Stimulated activated CD4-positive, alpha-beta T cell treated with anti-CD3 and anti-CD28 coated beads, Interleukin-1b, Interleukin-23, amount 100 ng/mL, for 24 hours (primary cell): ENCODE data around the gene NRROS.
"Not testable (repeated sequence)": the region's sequence is repeated elsewhere in the genome, so short reads cannot be mapped to it uniquely, and the experiment has no call there.

Experiments
- DNase-seq, 4 experiments: peaks; one replicate each; pipeline ENCODE4 v3.0.0-alpha.2; 2020; ENCODE audit warnings: low read depth in 4 of 4, low spot score in 1 of 4

Gene NRROS

GRCh38 chr3:196639483-196640296 lies at the start of gene NRROS:
NRROS (plus strand) TSS chr3:196639694; CDS start chr3:196654540, 14,846 bp downstream.
- DNase-seq = peak in 3 of 4 experiments; percentile 40 to 65 (median 45)

GRCh38 chr3:196590279-196590678 lies 49.2 kb upstream of the NRROS start:
- no peak for DNase-seq

- DNase-seq = no peak
These were observed 43.1 kb upstream of the NRROS start for GRCh38 chr3:196596355-196596754.

- peak in 1 of 4 experiments; percentile 7 for DNase-seq
These were observed 41.3 kb upstream of the NRROS start for GRCh38 chr3:196597971-196598733.

- no peak for DNase-seq
These were observed 39.8 kb upstream of the NRROS start for GRCh38 chr3:196599734-196600128.

- no peak for DNase-seq
These were observed 39.1 kb upstream of the NRROS start for GRCh38 chr3:196600359-196600758.

- no peak for DNase-seq
These were observed 36.8 kb upstream of the NRROS start for GRCh38 chr3:196602673-196603072.

- no peak for DNase-seq
These were observed 35.8 kb upstream of the NRROS start for GRCh38 chr3:196603683-196604082.

- peak in 2 of 4 experiments; percentile 33 for DNase-seq
These were observed 34.9 kb upstream of the NRROS start for GRCh38 chr3:196604548-196604947.

- DNase-seq = no peak
These were observed 30.8 kb upstream of the NRROS start for GRCh38 chr3:196608693-196609092.

GRCh38 chr3:196609343-196609775 lies 30.1 kb upstream of the NRROS start:
- peak; percentile 93 to 98 (median 94) for DNase-seq

GRCh38 chr3:196609805-196610515 lies 29.5 kb upstream of the NRROS start:
- no peak for DNase-seq

- no peak for DNase-seq
These were observed 27.6 kb upstream of the NRROS start for GRCh38 chr3:196611761-196612483.

GRCh38 chr3:196615234-196615633 lies 24.3 kb upstream of the NRROS start:
- not testable (repeated sequence) for DNase-seq

GRCh38 chr3:196617256-196617655 lies 22.2 kb upstream of the NRROS start:
- DNase-seq = no peak

GRCh38 chr3:196619223-196619622 lies 20.3 kb upstream of the NRROS start:
- no peak for DNase-seq

GRCh38 chr3:196619627-196620026 lies 19.9 kb upstream of the NRROS start:
- DNase-seq = not testable (repeated sequence)

- no peak for DNase-seq
These were observed 19.3 kb upstream of the NRROS start for GRCh38 chr3:196620161-196620604.

- no peak for DNase-seq
These were observed 18.8 kb upstream of the NRROS start for GRCh38 chr3:196620684-196621083.

- DNase-seq = no peak
These were observed 17.9 kb upstream of the NRROS start for GRCh38 chr3:196621611-196622010.
